Measurements from ENCODE around the gene SLC38A1.
A peak's percentile ranks its signal among the peaks of the same experiment; 100 is the strongest.
"Not testable (repeated sequence)": the region's sequence is repeated elsewhere in the genome, so short reads cannot be mapped to it uniquely, and the experiment has no call there.

The SLC38A1 gene

GRCh38 chr12:46209914-46210872 lies 58.6 kb downstream of the SLC38A1 start:
- DNase-seq (peak; percentile 55 to 71), ATAC-seq (peak; percentile 77)
- H3K4me1 Mint-ChIP-seq = peaks cover 78% of the 10 kb centered on the region
- H3K4me3 Mint-ChIP-seq = peak overlapping the region; percentile 63 to 65
- no peaks in the 10 kb centered on the region for H3K27me3 Mint-ChIP-seq
- H3K27ac Mint-ChIP-seq = peak overlapping the region; percentile 92 to 97
- no peaks in the 10 kb centered on the region for H3K9me3 Mint-ChIP-seq

DNA sequence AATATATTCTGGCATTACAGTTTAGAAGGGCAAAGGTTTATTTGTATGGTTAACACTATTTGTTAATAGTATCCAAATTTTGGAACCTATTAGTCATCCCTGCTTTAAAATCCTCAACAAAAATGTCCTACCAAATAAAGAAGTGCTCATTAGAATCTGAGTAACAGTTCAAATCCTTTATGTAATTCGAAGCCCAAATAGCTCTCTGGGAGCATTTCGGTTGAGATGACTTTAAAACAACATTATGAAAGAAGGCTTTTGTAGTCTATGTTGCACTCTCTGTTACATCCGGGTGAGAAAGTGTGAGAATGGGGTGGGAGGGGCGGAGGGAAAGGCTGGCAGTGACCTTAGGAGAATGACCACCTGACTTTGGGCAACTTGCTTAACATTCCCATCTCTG lies 59.7 kb downstream of the SLC38A1 start:
- Mint-ChIP-seq H3K4me1 (peaks cover 68% of the 10 kb centered on the region), H3K27ac (peak overlapping the region in 1 of 2 donors; percentile 92), H3K9me3 (no peaks in the 10 kb centered on the region), H3K27me3 (no peaks in the 10 kb centered on the region), H3K4me3 (peak overlapping the region; percentile 53 to 65)
- no peak for DNase-seq
- ATAC-seq = no peak

DNA sequence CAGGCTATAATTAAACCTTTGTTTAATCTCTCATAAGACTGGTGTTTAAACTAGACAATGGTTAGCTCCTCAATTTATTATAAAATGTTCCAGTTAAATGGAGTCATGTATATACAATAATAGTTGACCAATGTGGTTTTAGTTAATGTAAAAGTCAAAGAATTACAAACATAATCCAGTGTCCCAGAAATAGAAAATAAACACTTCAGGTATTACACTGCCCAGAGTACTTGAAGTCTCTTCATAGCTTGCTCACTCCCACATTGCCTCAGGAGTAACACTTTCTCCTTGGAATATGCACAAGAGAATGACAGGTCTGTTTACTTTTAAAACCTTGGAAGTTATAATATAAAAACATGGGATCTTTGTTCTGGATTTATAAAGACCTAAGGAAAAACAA lies 60.5 kb downstream of the SLC38A1 start:
- no peak for DNase-seq
- no peak overlapping the region for H3K4me3 Mint-ChIP-seq
- no peaks in the 10 kb centered on the region for H3K27me3 Mint-ChIP-seq

DNA sequence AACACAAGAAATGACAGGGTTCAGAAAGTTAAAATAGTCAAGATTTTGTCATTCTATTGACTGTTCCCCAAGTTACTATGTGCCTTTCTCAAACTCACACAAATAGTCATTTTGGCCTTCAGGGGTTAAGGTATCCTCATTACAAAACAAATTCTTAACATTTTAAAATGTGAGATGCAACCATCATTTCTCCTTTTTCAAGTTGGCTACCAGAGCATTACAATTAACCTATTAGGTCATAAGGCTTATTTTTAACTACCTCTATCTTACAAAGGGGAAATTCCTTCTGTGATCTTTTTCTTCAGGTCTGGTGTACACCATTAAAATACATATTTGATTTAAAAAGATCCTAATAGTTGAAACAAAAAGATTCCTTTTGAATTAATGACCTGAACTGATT lies 61.2 kb downstream of the SLC38A1 start:
- H3K4me1 Mint-ChIP-seq = peaks cover 60% of the 10 kb centered on the region
- DNase-seq = no peak
- ATAC-seq = no peak
- no peaks in the 10 kb centered on the region for H3K9me3 Mint-ChIP-seq
- no peaks in the 10 kb centered on the region for H3K27me3 Mint-ChIP-seq
- H3K4me3 Mint-ChIP-seq = no peak overlapping the region
- H3K27ac Mint-ChIP-seq = no peak overlapping the region

More for the DNA sequence above, 60.5 kb downstream of the SLC38A1 start:
- Mint-ChIP-seq H3K9me3 (no peaks in the 10 kb centered on the region), H3K4me1 (peaks cover 65% of the 10 kb centered on the region), H3K27ac (no peak overlapping the region)
- no peak for ATAC-seq

DNA sequence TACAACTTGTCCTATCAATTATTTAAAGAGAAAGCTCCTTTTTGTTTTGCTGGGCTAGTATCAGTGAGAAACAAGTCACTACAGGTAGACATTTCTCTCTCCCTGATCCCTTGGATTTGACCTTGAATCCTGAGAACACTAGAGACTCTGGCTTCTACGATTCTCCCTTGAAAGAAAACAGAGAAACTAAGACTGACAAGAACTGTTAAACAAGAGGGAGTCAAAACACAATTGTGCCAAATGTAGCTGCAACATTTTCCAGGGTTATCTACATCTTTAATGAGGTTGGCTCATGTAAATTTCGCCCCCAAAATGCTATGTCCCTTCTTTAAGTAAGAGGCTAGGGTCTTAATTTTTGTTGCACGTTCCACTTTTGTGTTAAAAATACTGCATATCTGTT lies 62.4 kb downstream of the SLC38A1 start:
- ATAC-seq = no peak

DNA sequence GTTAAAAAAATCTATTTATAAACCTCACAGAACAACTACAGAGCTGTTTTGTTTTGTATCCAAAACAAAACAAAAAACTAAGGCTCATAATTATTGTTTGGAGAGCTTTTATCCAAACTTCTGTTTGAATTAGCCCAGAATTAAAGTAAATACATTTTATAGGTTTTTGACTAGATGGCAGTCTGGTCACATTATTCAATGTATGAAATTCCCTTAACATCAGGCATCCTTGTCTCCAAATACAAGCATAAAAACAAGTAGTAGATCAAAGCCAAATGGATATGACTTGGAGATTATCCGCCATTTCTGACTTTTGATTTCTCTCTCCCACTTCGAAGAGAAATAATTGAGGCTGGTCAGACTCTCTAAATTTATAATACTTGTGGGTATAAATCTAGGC lies 63.5 kb downstream of the SLC38A1 start:
- Mint-ChIP-seq H3K27ac (peak overlapping the region in 1 of 2 donors; percentile 74), H3K4me3 (no peak overlapping the region), H3K9me3 (no peaks in the 10 kb centered on the region)

More for the DNA sequence above, 62.4 kb downstream of the SLC38A1 start:
- H3K9me3 Mint-ChIP-seq = no peaks in the 10 kb centered on the region
- DNase-seq = no peak
- H3K27ac Mint-ChIP-seq = no peak overlapping the region
- no peak overlapping the region for H3K4me3 Mint-ChIP-seq
- H3K4me1 Mint-ChIP-seq = peaks cover 54% of the 10 kb centered on the region
- H3K27me3 Mint-ChIP-seq = no peaks in the 10 kb centered on the region

GRCh38 chr12:46201284-46201789 lies 67.5 kb downstream of the SLC38A1 start:
- H3K4me1 Mint-ChIP-seq = peaks cover 23% of the 10 kb centered on the region
- ATAC-seq (no peak), DNase-seq (no peak)
- H3K27me3 Mint-ChIP-seq = no peaks in the 10 kb centered on the region
- peak overlapping the region in 1 of 2 donors; percentile 19 for H3K27ac Mint-ChIP-seq
- H3K9me3 Mint-ChIP-seq = peaks cover 0 to 6% of the 10 kb centered on the region in 2 donors
- no peak overlapping the region for H3K4me3 Mint-ChIP-seq

More for the DNA sequence above, 63.5 kb downstream of the SLC38A1 start:
- H3K4me1 Mint-ChIP-seq = peaks cover 47% of the 10 kb centered on the region
- no peak for ATAC-seq
- no peak for DNase-seq
- H3K27me3 Mint-ChIP-seq = no peaks in the 10 kb centered on the region

GRCh38 chr12:46200551-46200950 lies 68.3 kb downstream of the SLC38A1 start:
- ATAC-seq (no peak), DNase-seq (no peak)
- no peak overlapping the region for H3K4me3 Mint-ChIP-seq
- peaks cover 23% of the 10 kb centered on the region for H3K4me1 Mint-ChIP-seq
- H3K27me3 Mint-ChIP-seq = no peaks in the 10 kb centered on the region
- H3K9me3 Mint-ChIP-seq = peaks cover 0 to 6% of the 10 kb centered on the region in 2 donors
- H3K27ac Mint-ChIP-seq = no peak overlapping the region

- no peaks in the 10 kb centered on the region for H3K27me3 Mint-ChIP-seq
- peaks cover 32% of the 10 kb centered on the region for H3K4me1 Mint-ChIP-seq
- H3K4me3 Mint-ChIP-seq = no peak overlapping the region
- H3K9me3 Mint-ChIP-seq = peaks cover 12 to 17% of the 10 kb centered on the region in 2 donors
- no peak for DNase-seq
- ATAC-seq = no peak
- H3K27ac Mint-ChIP-seq = peak overlapping the region in 1 of 2 donors; percentile 5
These were observed 69.9 kb downstream of the SLC38A1 start for GRCh38 chr12:46198913-46199312.

- H3K9me3 Mint-ChIP-seq = peaks cover 23 to 27% of the 10 kb centered on the region in 2 donors
- ATAC-seq = no peak
- no peaks in the 10 kb centered on the region for H3K27me3 Mint-ChIP-seq
- no peak for DNase-seq
- H3K27ac Mint-ChIP-seq = peak overlapping the region in 1 of 2 donors; percentile 85
- peaks cover 36% of the 10 kb centered on the region for H3K4me1 Mint-ChIP-seq
- no peak overlapping the region for H3K4me3 Mint-ChIP-seq
These were observed 71.0 kb downstream of the SLC38A1 start for GRCh38 chr12:46197883-46198282.

DNA sequence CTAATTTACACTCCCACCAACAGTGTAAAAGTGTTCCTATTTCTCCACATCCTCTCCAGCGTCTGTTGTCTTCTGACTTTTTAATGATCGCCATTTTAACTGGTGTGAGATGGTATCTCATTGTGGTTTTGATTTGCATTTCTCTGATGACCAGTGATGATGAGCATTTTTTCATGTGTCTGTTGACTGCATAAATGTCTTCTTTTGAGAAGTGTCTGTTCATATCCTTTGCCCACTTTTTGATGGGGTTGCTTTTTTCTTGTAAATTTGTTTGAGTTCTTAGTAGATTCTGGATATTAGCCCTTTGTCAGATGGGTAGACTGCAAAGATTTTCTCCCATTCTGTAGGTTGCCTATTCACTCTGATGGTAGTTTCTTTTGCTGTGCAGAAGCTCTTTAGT lies 78.3 kb downstream of the SLC38A1 start:
- H3K4me3 Mint-ChIP-seq, ATAC-seq: not testable (repeated sequence)
- H3K4me1 Mint-ChIP-seq = peaks cover 79% of the 10 kb centered on the region

GRCh38 chr12:46188170-46188569 lies 80.7 kb downstream of the SLC38A1 start:
- H3K9me3 Mint-ChIP-seq = peaks cover 27 to 36% of the 10 kb centered on the region in 2 donors
- H3K27ac Mint-ChIP-seq = no peak overlapping the region
- H3K4me1 Mint-ChIP-seq = peaks cover 65% of the 10 kb centered on the region
- H3K4me3 Mint-ChIP-seq = no peak overlapping the region
- no peak for DNase-seq
- ATAC-seq = no peak
- H3K27me3 Mint-ChIP-seq = no peaks in the 10 kb centered on the region

More for the DNA sequence above, 78.3 kb downstream of the SLC38A1 start:
- peaks cover 45 to 56% of the 10 kb centered on the region in 2 donors for H3K9me3 Mint-ChIP-seq
- DNase-seq, H3K27me3 Mint-ChIP-seq, H3K27ac Mint-ChIP-seq: not testable (repeated sequence)

GRCh38 chr12:46187023-46187422 lies 81.8 kb downstream of the SLC38A1 start:
- DNase-seq = no peak
- no peak overlapping the region for H3K4me3 Mint-ChIP-seq
- H3K4me1 Mint-ChIP-seq = peaks cover 59% of the 10 kb centered on the region
- peak overlapping the region; percentile 40 to 91 for H3K27ac Mint-ChIP-seq
- H3K27me3 Mint-ChIP-seq = no peaks in the 10 kb centered on the region
- peaks cover 19 to 24% of the 10 kb centered on the region in 2 donors for H3K9me3 Mint-ChIP-seq
- ATAC-seq = peak; percentile 62

DNA sequence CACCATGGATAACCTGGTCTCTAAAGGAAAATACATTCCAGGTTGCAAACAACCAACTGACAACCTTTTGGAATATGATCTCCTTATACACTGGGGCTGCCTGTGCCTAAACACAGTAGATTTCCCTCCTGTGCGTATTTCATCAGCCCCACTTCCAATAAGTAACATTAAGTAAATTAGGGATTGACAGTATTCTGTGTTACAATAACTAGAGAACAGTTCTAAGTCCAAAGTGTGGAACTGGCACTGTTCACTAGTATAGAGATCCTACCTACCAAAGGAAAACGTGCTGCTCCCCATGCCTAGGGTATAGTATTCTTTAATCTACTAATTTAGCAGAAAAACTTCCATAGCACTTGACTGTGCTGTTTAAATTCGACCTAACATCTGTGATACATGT lies 82.8 kb downstream of the SLC38A1 start:
- Mint-ChIP-seq H3K27ac (peak overlapping the region; percentile 12 to 40), H3K4me3 (no peak overlapping the region), H3K27me3 (no peaks in the 10 kb centered on the region), H3K9me3 (peaks cover 11 to 15% of the 10 kb centered on the region in 2 donors), H3K4me1 (peaks cover 60% of the 10 kb centered on the region)
- no peak for DNase-seq
- ATAC-seq = no peak

GRCh38 chr12:46185686-46186085 lies 83.2 kb downstream of the SLC38A1 start:
- peaks cover 57% of the 10 kb centered on the region for H3K4me1 Mint-ChIP-seq

More at GRCh38 chr12:46185686-46186085, 83.2 kb downstream of the SLC38A1 start:
- H3K9me3 Mint-ChIP-seq = peaks cover 8 to 11% of the 10 kb centered on the region in 2 donors
- no peak overlapping the region for H3K4me3 Mint-ChIP-seq
- peak; percentile 24 for ATAC-seq
- no peak for DNase-seq
- H3K27me3 Mint-ChIP-seq = no peaks in the 10 kb centered on the region
- H3K27ac Mint-ChIP-seq = peak overlapping the region; percentile 17 to 67
